ENCODE results near the gene ADA. TPM values are rescaled to one million over a fixed set of nuclear protein-coding genes. Genes with fewer than 3 reads are reported as not detected.

ADA gene
- total RNA-seq, 1 experiment from 2014 or later: 28.2 TPM

DNA sequence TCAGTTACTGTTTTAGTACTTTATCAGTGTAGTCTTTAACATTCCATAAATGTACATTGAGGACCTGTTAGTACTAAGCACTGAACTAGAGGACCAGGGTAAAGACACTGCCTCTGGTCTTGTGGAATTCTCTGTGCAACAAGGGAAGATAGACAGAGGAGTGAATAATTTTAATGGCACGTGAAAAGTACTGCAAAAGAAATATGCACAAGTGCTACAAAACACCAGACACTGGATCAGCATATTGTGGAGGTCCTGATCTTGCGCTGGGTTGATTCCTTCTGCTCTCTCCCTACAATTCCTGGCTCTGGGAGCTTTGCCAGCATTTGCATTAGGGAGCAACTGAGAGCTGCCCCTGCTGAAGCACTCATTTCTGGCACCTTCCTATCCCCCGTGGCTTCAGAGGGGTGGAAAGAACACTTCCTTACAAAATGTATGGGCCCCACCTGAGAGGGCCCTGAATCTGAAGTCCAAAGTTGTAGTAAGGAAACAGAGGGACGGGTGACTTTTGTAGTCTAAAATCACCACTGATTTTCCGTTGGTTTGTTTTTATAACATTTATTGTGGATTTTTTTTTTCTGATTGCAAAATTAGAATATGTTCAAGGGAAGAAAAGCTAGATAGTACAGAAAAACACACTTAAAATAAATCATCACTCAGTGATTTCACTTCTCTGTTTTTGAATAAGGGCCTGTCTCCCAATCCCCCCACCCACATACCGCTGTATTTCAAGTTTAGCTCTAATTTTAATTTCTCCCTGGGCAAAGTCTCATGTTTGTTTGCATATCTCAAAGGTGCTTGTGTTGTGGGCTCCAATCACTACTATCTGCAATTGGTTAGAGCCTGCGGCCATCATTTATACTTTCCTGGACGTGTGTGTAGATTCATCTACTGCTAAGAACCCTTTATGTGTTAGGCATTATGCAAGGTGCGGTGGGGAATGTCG, 64.2 kb downstream of the ADA start:
- Histone ChIP-seq H3K4me3 (no peak overlapping the region), H3K79me2 (ENCODE audit: low read depth) (no peaks in the 10 kb centered on the region), H3K9me2 (ENCODE audit: insufficient read depth) (no peaks in the 10 kb centered on the region), H3K27me3 (ENCODE audit: insufficient read depth, low read depth) (no peaks in the 10 kb centered on the region), H3K27ac (no peak overlapping the region), H3F3A (ENCODE audit: insufficient read depth, low read depth) (no peaks in the 10 kb centered on the region), H3K4me1 (replicated peaks; ENCODE audit: insufficient read depth) (no peaks in the 10 kb centered on the region), H2AFZ (no peak overlapping the region), H3K9me3 (ENCODE audit: insufficient read depth, low read depth) (no peaks in the 10 kb centered on the region), H4K20me1 (ENCODE audit: insufficient read depth) (no peaks in the 10 kb centered on the region), H3K36me3 (ENCODE audit: low read depth) (no peaks in the 10 kb centered on the region), H3K4me2 (no peak overlapping the region)
- POLR2A ChIA-PET (ENCODE audit: unreplicated experiment): no interaction called here
- TF ChIP-seq, protein P1, sequence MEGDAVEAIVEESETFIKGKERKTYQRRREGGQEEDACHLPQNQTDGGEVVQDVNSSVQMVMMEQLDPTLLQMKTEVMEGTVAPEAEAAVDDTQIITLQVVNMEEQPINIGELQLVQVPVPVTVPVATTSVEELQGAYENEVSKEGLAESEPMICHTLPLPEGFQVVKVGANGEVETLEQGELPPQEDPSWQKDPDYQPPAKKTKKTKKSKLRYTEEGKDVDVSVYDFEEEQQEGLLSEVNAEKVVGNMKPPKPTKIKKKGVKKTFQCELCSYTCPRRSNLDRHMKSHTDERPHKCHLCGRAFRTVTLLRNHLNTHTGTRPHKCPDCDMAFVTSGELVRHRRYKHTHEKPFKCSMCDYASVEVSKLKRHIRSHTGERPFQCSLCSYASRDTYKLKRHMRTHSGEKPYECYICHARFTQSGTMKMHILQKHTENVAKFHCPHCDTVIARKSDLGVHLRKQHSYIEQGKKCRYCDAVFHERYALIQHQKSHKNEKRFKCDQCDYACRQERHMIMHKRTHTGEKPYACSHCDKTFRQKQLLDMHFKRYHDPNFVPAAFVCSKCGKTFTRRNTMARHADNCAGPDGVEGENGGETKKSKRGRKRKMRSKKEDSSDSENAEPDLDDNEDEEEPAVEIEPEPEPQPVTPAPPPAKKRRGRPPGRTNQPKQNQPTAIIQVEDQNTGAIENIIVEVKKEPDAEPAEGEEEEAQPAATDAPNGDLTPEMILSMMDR (conservative IDR thresholded peaks at IDR 0.05): no peak
- no peak for TF ChIP-seq EZH2 (IDR thresholded peaks at IDR 0.05; ENCODE audit: low read depth)
- intact Hi-C loops (cut with micrococcal nuclease; ENCODE audit: unreplicated experiment): no loop called here
- CTCF ChIA-PET: no interaction called here
- no TSS peak for BruUV-seq (replicated peaks)
- no peak for DNase-seq

DNA sequence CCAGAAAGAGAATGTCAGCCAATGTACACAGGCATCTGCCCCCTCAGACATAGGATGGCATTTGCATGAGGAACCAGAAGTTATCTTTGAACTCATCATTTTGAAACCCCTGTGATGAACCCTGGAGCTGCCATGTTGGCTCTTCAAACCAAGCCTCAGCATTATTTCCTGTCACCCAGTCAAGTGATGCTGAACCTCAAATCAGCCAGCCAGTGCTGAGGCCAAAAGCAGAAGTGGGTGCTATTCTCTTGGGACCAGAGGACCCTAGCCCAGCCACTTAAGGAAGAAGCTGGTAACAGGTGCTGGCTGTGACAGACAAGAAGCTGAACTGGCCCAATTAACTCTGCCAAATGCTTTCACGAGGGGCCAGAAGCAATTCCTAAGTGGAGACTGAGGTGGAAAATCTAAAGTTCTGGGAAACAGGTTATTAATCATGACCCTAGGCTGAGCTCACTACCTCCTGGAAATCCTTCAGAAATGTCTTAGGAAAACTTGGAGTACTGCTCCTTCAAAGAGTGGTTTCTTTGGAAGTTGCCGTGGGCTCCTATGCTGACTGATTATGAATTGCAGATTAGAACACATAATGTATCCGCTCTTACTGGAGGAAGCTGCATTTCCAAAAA, 65.1 kb downstream of the ADA start:
- no peaks in the 10 kb centered on the region for H3K9me3 ChIP-seq (ENCODE audit: insufficient read depth, low read depth)
- H3K4me1 ChIP-seq (replicated peaks; ENCODE audit: insufficient read depth): no peaks in the 10 kb centered on the region
- TF ChIP-seq, protein P1 (conservative IDR thresholded peaks at IDR 0.05): no peak
- no peak for TF ChIP-seq EZH2 (IDR thresholded peaks at IDR 0.05; ENCODE audit: low read depth)
- no TSS peak for BruUV-seq (replicated peaks)
- no peak for DNase-seq
- no peak overlapping the region for H3K4me2 ChIP-seq
- H3K79me2 ChIP-seq (ENCODE audit: low read depth): no peaks in the 10 kb centered on the region
- intact Hi-C loops (cut with micrococcal nuclease; ENCODE audit: unreplicated experiment): no loop called here
- H3K9me2 ChIP-seq (ENCODE audit: insufficient read depth): no peaks in the 10 kb centered on the region
- peaks cover under 1% of the 10 kb centered on the region; the same call in 1 of the 2 replicates for H3F3A ChIP-seq (ENCODE audit: insufficient read depth, low read depth)
- H4K20me1 ChIP-seq (ENCODE audit: insufficient read depth): no peaks in the 10 kb centered on the region
- H3K4me3 ChIP-seq: no peak overlapping the region
- no peak overlapping the region for H2AFZ ChIP-seq
- ChIA-PET CTCF (no interaction called here), POLR2A (ENCODE audit: unreplicated experiment) (no interaction called here)
- H3K27me3 ChIP-seq (ENCODE audit: insufficient read depth, low read depth): no peaks in the 10 kb centered on the region
- no peaks in the 10 kb centered on the region for H3K36me3 ChIP-seq (ENCODE audit: low read depth)
- no peak overlapping the region for H3K27ac ChIP-seq

DNA sequence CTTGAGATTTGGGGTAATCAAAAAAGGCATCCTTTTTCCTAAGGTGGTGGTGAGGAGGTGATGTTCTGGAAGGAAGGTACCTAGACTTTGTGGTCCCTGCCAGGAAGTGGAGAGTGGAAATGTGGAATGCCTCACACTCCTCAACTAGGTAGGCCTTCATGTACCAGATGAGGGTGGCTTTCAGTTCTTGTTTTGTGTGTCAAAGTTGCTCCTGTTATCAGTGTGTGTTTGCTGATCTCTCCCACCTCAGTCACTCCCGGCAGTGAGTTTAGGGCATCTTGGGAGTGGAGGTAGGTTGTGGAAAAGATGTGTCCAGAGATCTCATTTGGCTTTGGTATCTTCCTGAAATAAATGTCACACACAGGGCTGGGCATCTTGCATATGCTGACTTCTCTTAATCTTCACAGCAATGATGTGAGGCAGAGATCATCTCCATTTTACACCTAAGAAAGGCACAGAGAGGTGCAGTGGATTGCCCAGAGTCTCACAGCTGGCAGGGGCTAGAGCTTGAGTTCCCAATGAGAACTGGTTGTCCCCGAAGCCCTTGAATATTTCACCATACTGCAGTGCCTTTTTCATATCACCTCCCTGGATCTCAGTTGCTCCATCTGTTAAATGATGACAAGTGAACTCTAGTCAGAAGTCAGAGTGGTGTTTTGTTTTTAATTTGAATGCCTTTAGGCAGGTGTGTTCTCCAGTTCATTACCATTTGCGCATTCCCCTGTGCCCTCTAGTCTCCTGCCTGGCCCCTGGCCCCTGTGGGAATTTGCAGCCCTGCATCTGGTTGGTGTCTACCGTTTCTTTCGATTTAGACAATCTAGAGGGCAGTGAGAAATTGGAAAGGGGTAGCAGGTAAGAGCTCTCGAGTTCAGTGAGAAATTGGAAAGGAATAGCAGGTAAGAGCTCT, 66.2 kb downstream of the ADA start:
- BruUV-seq (replicated peaks): no TSS peak
- no peaks in the 10 kb centered on the region for H4K20me1 ChIP-seq (ENCODE audit: insufficient read depth)
- CTCF ChIA-PET: no interaction called here
- H3K27ac ChIP-seq: no peak overlapping the region
- 0 out of 2 replicates have a peak, but pooled peaks cover 4% of the 10 kb centered on the region for H3K4me1 ChIP-seq (replicated peaks; ENCODE audit: insufficient read depth)
- DNase-seq: no peak
- no peaks in the 10 kb centered on the region for H3K79me2 ChIP-seq (ENCODE audit: low read depth)
- no peaks in the 10 kb centered on the region for H3K27me3 ChIP-seq (ENCODE audit: insufficient read depth, low read depth)
- H3K36me3 ChIP-seq (ENCODE audit: low read depth): no peaks in the 10 kb centered on the region
- no peak overlapping the region for H2AFZ ChIP-seq
- no peak overlapping the region for H3K4me3 ChIP-seq
- H3K9me2 ChIP-seq (ENCODE audit: insufficient read depth): no peaks in the 10 kb centered on the region
- intact Hi-C loops (cut with micrococcal nuclease; ENCODE audit: unreplicated experiment): no loop called here
- H3F3A ChIP-seq (ENCODE audit: insufficient read depth, low read depth): peaks cover 9% of the 10 kb centered on the region; the same call in 1 of the 2 replicates
- POLR2A ChIA-PET (ENCODE audit: unreplicated experiment): interaction anchor here (0.6 kb wide), 1 partner anchor 63 kb away, joined by 7 read pairs; no protein-coding TSS in a partner anchor
- no peaks in the 10 kb centered on the region for H3K9me3 ChIP-seq (ENCODE audit: insufficient read depth, low read depth)
- no peak for TF ChIP-seq EZH2 (IDR thresholded peaks at IDR 0.05; ENCODE audit: low read depth)
- TF ChIP-seq, protein P1 (conservative IDR thresholded peaks at IDR 0.05): no peak
- no peak overlapping the region for H3K4me2 ChIP-seq

All from PC-9 (cell line).